HepG2 (cell line): Measurements from ENCODE around the gene NRL. TPM values are rescaled to one million over a fixed set of nuclear protein-coding genes. Genes with fewer than 3 reads are reported as not detected.
A peak's percentile ranks its signal among the peaks of the same experiment; 100 is the strongest.

Source experiments
- GFI1 ChIP-seq: sonication (generic); formaldehyde crosslinking; IDR thresholded peaks from 2 replicates; pipeline ENCODE4 v1.5.0; 2020; ENCODE audit warnings: missing genetic modification reagents, mild to moderate bottlenecking, borderline replicate concordance
- LRRFIP1 ChIP-seq: sonication (generic); formaldehyde crosslinking; conservative IDR thresholded peaks from 2 replicates; pipeline ENCODE4 v1.4.0; 2020; ENCODE audit warnings: missing genetic modification reagents
- MEF2D ChIP-seq: sonication (generic); formaldehyde crosslinking; IDR thresholded peaks from 2 replicates; pipeline ENCODE4 v1.5.1; 2020; ENCODE audit warnings: mild to moderate bottlenecking, missing genetic modification reagents
- PHF20 ChIP-seq: sonication (generic); formaldehyde crosslinking; IDR thresholded peaks from 2 replicates; pipeline ENCODE4 v1.5.0; 2020; ENCODE audit warnings: mild to moderate bottlenecking, missing genetic modification reagents
- RAD51 ChIP-seq: fragments of 450-650 bp; IDR thresholded peaks from 2 replicates; pipeline ENCODE4 v1.6.1; 2016; ENCODE audit warnings: borderline replicate concordance
- SAP130 ChIP-seq: IDR thresholded peaks from 2 replicates; pipeline ENCODE4 v1.6.1; 2016; ENCODE audit warnings: low read depth
- SMAD9 ChIP-seq: sonication (generic); formaldehyde crosslinking; IDR thresholded peaks from 2 replicates; pipeline ENCODE4 v1.5.1; 2020; ENCODE audit warnings: mild to moderate bottlenecking, missing genetic modification reagents
- TAF1 ChIP-seq: sonication (generic); formaldehyde crosslinking; IDR thresholded peaks from 2 replicates; pipeline ENCODE4 v1.4.0; 2020; ENCODE audit warnings: missing genetic modification reagents
- THRA ChIP-seq: sonication (generic); formaldehyde crosslinking; IDR thresholded peaks from 2 replicates; pipeline ENCODE4 v1.4.0; 2020; ENCODE audit warnings: missing genetic modification reagents, borderline replicate concordance
- U2AF2 ChIP-seq: fragments of 200-400 bp; formaldehyde crosslinking; IDR thresholded peaks from 2 replicates; pipeline ENCODE4 v1.6.1; 2017; ENCODE audit warnings: low read depth, mild to moderate bottlenecking, low read length
- ZBTB37 ChIP-seq: sonication (generic); formaldehyde crosslinking; IDR thresholded peaks from 2 replicates; pipeline ENCODE4 v1.4.0; 2020; ENCODE audit warnings: mild to moderate bottlenecking, missing genetic modification reagents
- ZBTB46 ChIP-seq: sonication (generic); formaldehyde crosslinking; IDR thresholded peaks from 2 replicates; pipeline ENCODE4 v1.4.0; 2020; ENCODE audit warnings: mild to moderate bottlenecking, missing genetic modification reagents, borderline replicate concordance
- ZKSCAN5 ChIP-seq: sonication (generic); formaldehyde crosslinking; IDR thresholded peaks from 2 replicates; pipeline ENCODE4 v1.5.1; 2020; ENCODE audit warnings: mild to moderate bottlenecking, missing genetic modification reagents
- ZNF597 ChIP-seq: sonication (generic); formaldehyde crosslinking; IDR thresholded peaks from 2 replicates; pipeline ENCODE4 v1.5.0; 2020; ENCODE audit warnings: missing genetic modification reagents
- polyA plus RNA-seq, 8 experiments: library from polyadenylated mRNA; depleted of rRNA in 3 of 8; stranded (reverse) in 7 of 8; unstranded in 1 of 8; fragments of >200 nt; fragmentation: Illumina TruSeq in 4 of 8; extraction: Trizol in 4 of 8; gene quantifications; 2 replicates each; pipeline versions ENCODE4 v1.2.1 to v1.2.3, GENCODE V29; 2011 to 2016; ENCODE audit warnings: low read depth in 4 of 8, missing spikeins in 1 of 8, mixed read lengths in 1 of 8; ENCODE audit not compliant: insufficient read depth in 1 of 8
- total RNA-seq, 5 experiments: library from RNA; depleted of rRNA; stranded (reverse); fragments of >200 nt; fragmentation: Illumina TruSeq; extraction: Trizol; gene quantifications; 2 replicates each; pipeline ENCODE4 v1.2.3, GENCODE V29; 2016; ENCODE audit warnings: low read depth in 1 of 5
- TF ChIP-seq, protein P1 (sequence below): sonication (generic); formaldehyde crosslinking; IDR thresholded peaks from 2 replicates; pipeline ENCODE4 v1.4.0; 2020; ENCODE audit warnings: missing genetic modification reagents
- TF ChIP-seq, protein P2 (sequence below): IDR thresholded peaks from 2 replicates; pipeline ENCODE4 v1.6.1; 2016; ENCODE audit warnings: control low read depth

The NRL gene
- total and polyA plus RNA-seq, 2 of the 13 experiments (the other 11 are each of a cell fraction or from before 2014, with no cell fraction given) = 2.5 to 4.7 TPM

DNA sequence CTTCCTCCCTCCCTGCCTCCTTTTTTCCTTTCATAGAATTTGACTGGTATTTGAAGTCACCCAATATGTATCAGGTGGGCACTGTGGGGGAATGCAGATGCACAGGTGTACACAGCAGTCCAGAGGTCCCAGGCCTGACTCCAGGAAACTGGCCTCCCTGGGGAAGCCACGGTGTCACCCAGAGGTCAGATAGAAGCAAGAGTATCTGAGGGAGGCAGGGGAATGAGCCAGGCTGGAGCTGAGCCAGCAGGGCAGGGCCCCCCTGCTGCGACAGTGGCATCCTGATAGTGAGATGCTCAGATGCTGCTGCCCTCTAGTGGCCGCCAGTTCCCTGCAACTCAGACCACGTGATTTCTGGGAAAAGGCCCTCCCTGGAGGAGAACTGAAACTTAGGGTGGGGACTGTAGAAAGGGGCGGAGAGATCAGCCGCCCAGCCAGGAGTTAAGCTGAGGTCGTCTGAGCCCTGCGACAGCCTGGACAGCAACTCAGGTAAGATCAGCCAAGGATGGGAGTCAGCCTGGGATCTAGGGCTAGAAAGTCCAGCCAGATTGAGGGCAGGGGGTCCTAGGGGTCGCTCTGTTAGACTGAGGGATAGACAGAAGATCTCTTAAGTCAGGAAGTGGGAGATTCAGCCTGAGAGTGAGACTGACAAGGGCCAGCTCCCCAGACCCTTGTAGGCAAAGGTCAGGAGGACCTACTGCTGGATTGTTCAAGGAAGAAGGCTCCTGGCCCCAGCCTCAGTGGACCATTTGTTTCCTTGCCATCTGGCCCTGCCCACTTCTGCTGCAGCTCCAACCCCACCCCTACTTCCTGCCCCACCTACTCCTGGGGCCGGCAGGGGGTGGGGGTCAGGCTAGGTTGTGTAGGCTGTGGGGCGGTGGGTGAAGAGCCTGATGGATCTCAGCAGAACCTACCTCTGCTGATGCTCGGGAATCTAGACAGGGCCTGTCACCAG is 46.4 kb upstream of the NRL start, which contains the start of gene IRF9 (continued):
- TF ChIP-seq ZBTB46 (CRISPR knock-in tag) (no peak), ZKSCAN5 (CRISPR knock-in tag) (no peak), TAF1 (CRISPR knock-in tag) (peak; percentile 81), ZBTB37 (CRISPR knock-in tag) (no peak; the same call in none of the 2 replicates), MEF2D (CRISPR knock-in tag) (peak; percentile 98), SMAD9 (CRISPR knock-in tag) (peak; percentile 97), U2AF2 (peak; percentile 81; the same call in 1 of the 2 replicates), ZNF597 (CRISPR knock-in tag) (0 out of 2 replicates have a peak, but pooled peaks have one; percentile 6), SAP130 (peak; percentile 100), LRRFIP1 (CRISPR knock-in tag) (peak; percentile 95; the same call in 1 of the 2 replicates), RAD51 (peak; percentile 97), GFI1 (CRISPR knock-in tag) (peak; percentile 95), THRA (CRISPR knock-in tag) (peak; percentile 99), PHF20 (CRISPR knock-in tag) (peak; percentile 84)
- TF ChIP-seq, protein P1, sequence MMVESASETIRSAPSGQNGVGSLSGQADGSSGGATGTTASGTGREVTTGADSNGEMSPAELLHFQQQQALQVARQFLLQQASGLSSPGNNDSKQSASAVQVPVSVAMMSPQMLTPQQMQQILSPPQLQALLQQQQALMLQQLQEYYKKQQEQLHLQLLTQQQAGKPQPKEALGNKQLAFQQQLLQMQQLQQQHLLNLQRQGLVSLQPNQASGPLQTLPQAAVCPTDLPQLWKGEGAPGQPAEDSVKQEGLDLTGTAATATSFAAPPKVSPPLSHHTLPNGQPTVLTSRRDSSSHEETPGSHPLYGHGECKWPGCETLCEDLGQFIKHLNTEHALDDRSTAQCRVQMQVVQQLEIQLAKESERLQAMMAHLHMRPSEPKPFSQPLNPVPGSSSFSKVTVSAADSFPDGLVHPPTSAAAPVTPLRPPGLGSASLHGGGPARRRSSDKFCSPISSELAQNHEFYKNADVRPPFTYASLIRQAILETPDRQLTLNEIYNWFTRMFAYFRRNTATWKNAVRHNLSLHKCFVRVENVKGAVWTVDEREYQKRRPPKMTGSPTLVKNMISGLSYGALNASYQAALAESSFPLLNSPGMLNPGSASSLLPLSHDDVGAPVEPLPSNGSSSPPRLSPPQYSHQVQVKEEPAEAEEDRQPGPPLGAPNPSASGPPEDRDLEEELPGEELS = peak; percentile 94
- TF ChIP-seq, protein P2, sequence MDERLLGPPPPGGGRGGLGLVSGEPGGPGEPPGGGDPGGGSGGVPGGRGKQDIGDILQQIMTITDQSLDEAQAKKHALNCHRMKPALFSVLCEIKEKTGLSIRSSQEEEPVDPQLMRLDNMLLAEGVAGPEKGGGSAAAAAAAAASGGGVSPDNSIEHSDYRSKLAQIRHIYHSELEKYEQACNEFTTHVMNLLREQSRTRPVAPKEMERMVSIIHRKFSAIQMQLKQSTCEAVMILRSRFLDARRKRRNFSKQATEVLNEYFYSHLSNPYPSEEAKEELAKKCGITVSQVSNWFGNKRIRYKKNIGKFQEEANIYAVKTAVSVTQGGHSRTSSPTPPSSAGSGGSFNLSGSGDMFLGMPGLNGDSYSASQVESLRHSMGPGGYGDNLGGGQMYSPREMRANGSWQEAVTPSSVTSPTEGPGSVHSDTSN (CRISPR knock-in tag) = peak; percentile 69
